Measurements from ENCODE around the gene OXSR1.
"Not testable (repeated sequence)": the region's sequence is repeated elsewhere in the genome, so short reads cannot be mapped to it uniquely, and the experiment has no call there.

The OXSR1 gene

DNA sequence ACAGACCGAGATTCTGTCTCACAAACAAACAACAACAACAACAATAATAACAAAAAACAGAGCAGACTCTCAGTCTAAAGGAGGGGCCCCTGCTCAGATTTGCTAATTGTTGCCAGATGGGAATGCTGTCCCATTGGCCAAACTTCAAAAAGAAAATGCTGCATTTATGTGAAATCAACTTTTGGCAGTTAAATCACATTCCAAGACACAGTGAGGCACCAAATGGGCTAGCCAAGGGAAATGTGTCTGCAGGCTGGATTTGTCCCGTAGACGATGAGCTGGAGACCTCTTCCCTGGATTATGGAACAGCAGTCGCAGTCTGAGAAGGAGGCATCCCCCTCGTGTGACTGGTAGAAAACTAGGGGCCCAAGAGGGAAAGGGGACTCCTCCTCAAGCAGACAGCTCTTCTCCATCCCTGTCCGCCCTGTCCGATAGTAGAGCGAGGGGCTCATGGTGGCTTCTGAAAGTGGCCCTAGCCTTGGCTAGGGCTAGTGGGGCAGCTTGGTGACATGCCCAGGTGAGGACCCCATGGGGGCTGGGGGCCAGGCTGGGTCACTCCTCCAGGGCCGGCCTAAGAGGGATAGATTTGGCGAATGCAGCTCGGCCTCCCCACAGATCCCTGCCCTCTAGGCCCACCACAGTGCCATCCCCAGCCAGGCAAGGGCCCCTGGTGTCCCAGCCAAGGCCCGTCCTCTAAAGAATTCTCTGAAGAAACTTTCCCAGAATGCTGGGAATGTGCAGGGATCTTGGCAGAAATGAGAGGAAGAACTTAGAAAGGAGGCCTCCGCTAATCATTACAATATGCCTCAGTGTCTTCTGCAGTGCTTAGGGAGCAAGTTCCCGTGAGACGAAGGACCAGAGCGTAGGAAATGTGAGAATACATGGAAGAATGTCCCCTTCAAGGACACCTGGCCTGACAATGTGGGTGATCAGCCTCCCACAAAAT, 118.7 kb downstream of the OXSR1 start:
- no peak for DNase-seq
- no peaks in the 10 kb centered on the region for H3K9me3 ChIP-seq (ENCODE audit: control extremely low read depth in 1 of 5, control insufficient read depth in 4 of 5, insufficient read depth in 2 of 5, low read depth in 1 of 5, low read length in 4 of 5)
- ChIA-PET CTCF (no interaction called here), POLR2A (no interaction called here)
- H3K4me1 ChIP-seq (ENCODE audit: control extremely low read depth in 1 of 4, control insufficient read depth in 4 of 4, insufficient read depth in 4 of 4, low read length in 3 of 4) = peaks cover 0 to 3% (median 0%) of the 10 kb centered on the region in 4 experiments
- H3K27ac ChIP-seq (ENCODE audit: insufficient read depth in 1 of 2, low read depth in 1 of 2, low read length in 2 of 2, poor library complexity in 1 of 2, severe bottlenecking in 2 of 2) = no peak overlapping the region
- 93% methylated on average over 9 of the region's 16 CpGs for WGBS (ENCODE audit: insufficient coverage)
- no peaks in the 10 kb centered on the region for H3K36me3 ChIP-seq (ENCODE audit: control insufficient read depth in 4 of 4, insufficient read depth in 4 of 4, low read length in 3 of 4)
- no peak overlapping the region for H3K4me3 ChIP-seq (ENCODE audit: control insufficient read depth in 1 of 7, extremely low read depth in 1 of 7, insufficient read depth in 4 of 7, low read depth in 2 of 7, low read length in 6 of 7)
- no peaks in the 10 kb centered on the region for H3K27me3 ChIP-seq (replicated peaks in 2 of 5; ENCODE audit: control insufficient read depth in 4 of 5, insufficient read depth in 5 of 5, low read length in 4 of 5)

- H3K4me3 ChIP-seq (ENCODE audit: control insufficient read depth in 1 of 7, extremely low read depth in 1 of 7, insufficient read depth in 4 of 7, low read depth in 2 of 7, low read length in 6 of 7) = no peak overlapping the region
- no peak for DNase-seq
- CTCF ChIA-PET = no interaction called here
- H3K4me1 ChIP-seq (ENCODE audit: control extremely low read depth in 1 of 4, control insufficient read depth in 4 of 4, insufficient read depth in 4 of 4, low read length in 3 of 4) = peaks cover 0 to 3% (median 0%) of the 10 kb centered on the region in 4 experiments
- no peaks in the 10 kb centered on the region for H3K36me3 ChIP-seq (ENCODE audit: control insufficient read depth in 4 of 4, insufficient read depth in 4 of 4, low read length in 3 of 4)
- H3K27ac ChIP-seq (ENCODE audit: insufficient read depth in 1 of 2, low read depth in 1 of 2, low read length in 2 of 2, poor library complexity in 1 of 2, severe bottlenecking in 2 of 2) = no peak overlapping the region
- POLR2A ChIA-PET = no interaction called here
- 88% methylated on average over 3 of the region's 6 CpGs for WGBS (ENCODE audit: insufficient coverage)
- no peaks in the 10 kb centered on the region for H3K27me3 ChIP-seq (replicated peaks in 2 of 5; ENCODE audit: control insufficient read depth in 4 of 5, insufficient read depth in 5 of 5, low read length in 4 of 5)
- no peaks in the 10 kb centered on the region for H3K9me3 ChIP-seq (ENCODE audit: control extremely low read depth in 1 of 5, control insufficient read depth in 4 of 5, insufficient read depth in 2 of 5, low read depth in 1 of 5, low read length in 4 of 5)
Measured at GRCh38 chr3:38284756-38285150, 119.4 kb downstream of the OXSR1 start.

GRCh38 chr3:38289286-38290217, 124.2 kb downstream of the OXSR1 start:
- 96% methylated on average over 15 of the region's 16 CpGs for WGBS (ENCODE audit: insufficient coverage)
- H3K4me3 ChIP-seq (ENCODE audit: control insufficient read depth in 1 of 7, extremely low read depth in 1 of 7, insufficient read depth in 4 of 7, low read depth in 2 of 7, low read length in 6 of 7); H3K27ac ChIP-seq (ENCODE audit: insufficient read depth in 1 of 2, low read depth in 1 of 2, low read length in 2 of 2, poor library complexity in 1 of 2, severe bottlenecking in 2 of 2); POLR2A ChIA-PET; CTCF ChIA-PET; H3K36me3 ChIP-seq (ENCODE audit: control insufficient read depth in 4 of 4, insufficient read depth in 4 of 4, low read length in 3 of 4); DNase-seq; H3K9me3 ChIP-seq (ENCODE audit: control extremely low read depth in 1 of 5, control insufficient read depth in 4 of 5, insufficient read depth in 2 of 5, low read depth in 1 of 5, low read length in 4 of 5); H3K27me3 ChIP-seq (replicated peaks in 2 of 5; ENCODE audit: control insufficient read depth in 4 of 5, insufficient read depth in 5 of 5, low read length in 4 of 5); H3K4me1 ChIP-seq (ENCODE audit: control extremely low read depth in 1 of 4, control insufficient read depth in 4 of 4, insufficient read depth in 4 of 4, low read length in 3 of 4): not testable (repeated sequence)

GRCh38 chr3:38297053-38297452, 131.7 kb downstream of the OXSR1 start:
- CTCF ChIA-PET = interaction anchor here (0.8 to 1.5 kb wide), 3 partner anchors 49 to 177 kb away, joined by 3 to 4 read pairs (median 4); partner anchors contain the start of gene XYLB

GRCh38 chr3:38297537-38297936, 132.2 kb downstream of the OXSR1 start:
- no peak overlapping the region for H3K4me3 ChIP-seq (ENCODE audit: control insufficient read depth in 1 of 7, extremely low read depth in 1 of 7, insufficient read depth in 4 of 7, low read depth in 2 of 7, low read length in 6 of 7)
- ChIA-PET POLR2A (no interaction called here), CTCF (interaction anchor here (1.0 to 1.9 kb wide), 10 partner anchors 11 to 183 kb away, joined by 3 to 10 read pairs (median 4); partner anchors contain the start of gene XYLB)
- no peaks in the 10 kb centered on the region for H3K9me3 ChIP-seq (ENCODE audit: control extremely low read depth in 1 of 5, control insufficient read depth in 4 of 5, insufficient read depth in 2 of 5, low read depth in 1 of 5, low read length in 4 of 5)
- DNase-seq = no peak
- no peaks in the 10 kb centered on the region for H3K36me3 ChIP-seq (ENCODE audit: control insufficient read depth in 4 of 4, insufficient read depth in 4 of 4, low read length in 3 of 4)
- H3K27ac ChIP-seq (ENCODE audit: insufficient read depth in 1 of 2, low read depth in 1 of 2, low read length in 2 of 2, poor library complexity in 1 of 2, severe bottlenecking in 2 of 2) = no peak overlapping the region
- H3K27me3 ChIP-seq (replicated peaks in 2 of 5; ENCODE audit: control insufficient read depth in 4 of 5, insufficient read depth in 5 of 5, low read length in 4 of 5) = no peaks in the 10 kb centered on the region
- H3K4me1 ChIP-seq (ENCODE audit: control extremely low read depth in 1 of 4, control insufficient read depth in 4 of 4, insufficient read depth in 4 of 4, low read length in 3 of 4) = no peaks in the 10 kb centered on the region

More at GRCh38 chr3:38297053-38297452, 131.7 kb downstream of the OXSR1 start:
- DNase-seq; POLR2A ChIA-PET; H3K27me3 ChIP-seq (replicated peaks in 2 of 5; ENCODE audit: control insufficient read depth in 4 of 5, insufficient read depth in 5 of 5, low read length in 4 of 5); H3K9me3 ChIP-seq (ENCODE audit: control extremely low read depth in 1 of 5, control insufficient read depth in 4 of 5, insufficient read depth in 2 of 5, low read depth in 1 of 5, low read length in 4 of 5); H3K4me3 ChIP-seq (ENCODE audit: control insufficient read depth in 1 of 7, extremely low read depth in 1 of 7, insufficient read depth in 4 of 7, low read depth in 2 of 7, low read length in 6 of 7); H3K4me1 ChIP-seq (ENCODE audit: control extremely low read depth in 1 of 4, control insufficient read depth in 4 of 4, insufficient read depth in 4 of 4, low read length in 3 of 4); H3K27ac ChIP-seq (ENCODE audit: insufficient read depth in 1 of 2, low read depth in 1 of 2, low read length in 2 of 2, poor library complexity in 1 of 2, severe bottlenecking in 2 of 2); H3K36me3 ChIP-seq (ENCODE audit: control insufficient read depth in 4 of 4, insufficient read depth in 4 of 4, low read length in 3 of 4): not testable (repeated sequence)
- 93% methylated on average over 4 of the region's 4 CpGs for WGBS (ENCODE audit: insufficient coverage)

DNA sequence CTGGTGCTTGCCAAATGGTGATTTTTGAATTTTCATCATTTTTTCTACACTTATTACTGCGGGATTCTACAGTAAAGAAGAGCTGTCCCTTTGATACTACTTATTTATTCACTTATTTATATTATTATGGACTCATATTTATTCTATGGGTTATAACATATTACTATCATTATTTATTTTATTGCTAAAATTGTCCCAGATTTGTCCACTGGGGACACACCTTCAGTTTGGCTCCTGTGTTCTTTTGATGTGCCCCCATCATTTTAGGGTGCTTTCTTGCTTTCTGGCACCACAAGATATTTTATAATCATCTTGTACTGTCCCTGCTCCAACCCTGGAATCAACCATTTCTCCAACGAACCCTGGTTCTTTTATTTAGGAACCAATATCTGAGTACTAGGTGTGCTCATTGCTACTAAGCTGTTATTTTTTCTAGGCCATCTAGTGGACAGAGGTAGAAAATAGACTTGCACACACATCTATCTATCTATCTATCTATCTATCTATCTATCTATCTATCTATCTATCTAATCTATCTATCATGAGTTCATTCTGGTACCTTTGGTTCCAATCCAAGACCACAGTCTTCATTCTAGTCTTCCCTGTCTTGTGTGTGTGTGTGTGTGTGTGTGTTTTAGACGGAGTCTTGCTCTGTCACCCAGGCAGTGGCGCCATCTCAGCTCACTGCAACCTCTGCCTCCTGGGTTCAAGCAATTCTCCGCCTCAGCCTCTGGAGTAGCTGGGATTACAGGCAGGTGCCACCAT, 132.8 kb downstream of the OXSR1 start:
- Histone ChIP-seq H3K36me3 (ENCODE audit: control insufficient read depth in 4 of 4, insufficient read depth in 4 of 4, low read length in 3 of 4) (no peaks in the 10 kb centered on the region), H3K4me1 (ENCODE audit: control extremely low read depth in 1 of 4, control insufficient read depth in 4 of 4, insufficient read depth in 4 of 4, low read length in 3 of 4) (no peaks in the 10 kb centered on the region), H3K9me3 (ENCODE audit: control extremely low read depth in 1 of 5, control insufficient read depth in 4 of 5, insufficient read depth in 2 of 5, low read depth in 1 of 5, low read length in 4 of 5) (no peaks in the 10 kb centered on the region), H3K4me3 (ENCODE audit: control insufficient read depth in 1 of 7, extremely low read depth in 1 of 7, insufficient read depth in 4 of 7, low read depth in 2 of 7, low read length in 6 of 7) (no peak overlapping the region), H3K27ac (ENCODE audit: insufficient read depth in 1 of 2, low read depth in 1 of 2, low read length in 2 of 2, poor library complexity in 1 of 2, severe bottlenecking in 2 of 2) (no peak overlapping the region), H3K27me3 (replicated peaks in 2 of 5; ENCODE audit: control insufficient read depth in 4 of 5, insufficient read depth in 5 of 5, low read length in 4 of 5) (no peaks in the 10 kb centered on the region)
- WGBS (ENCODE audit: insufficient coverage) = 100% methylated on average over 2 of the region's 5 CpGs
- POLR2A ChIA-PET = no interaction called here
- DNase-seq = peak; percentile 14 to 34 (median 22)
- CTCF ChIA-PET = interaction anchor here (0.6 to 1.9 kb wide), 15 partner anchors 10 to 183 kb away, joined by 3 to 10 read pairs (median 4); partner anchors contain the start of gene XYLB
